Endothelial cell of umbilical vein (primary cell): Measurements from ENCODE around the gene RAB6B. TPM values are rescaled to one million over a fixed set of nuclear protein-coding genes. Genes with fewer than 3 reads are reported as not detected.

Experiments used
- BruUV-seq: library from RNA; stranded (reverse); fragments of 400-500 nt; replicated peaks from 2 replicates; lab custom pipeline; 2021; lab: Mats Ljungman, UMichigan
- CTCF ChIA-PET: fragments of 300-600, 350-600 bp; sonication (Branson Sonifier 250); formaldehyde crosslinking; loops from one replicate; lab custom pipeline; 2021; ENCODE audit warnings: antibody characterized with exemption, inconsistent platforms; lab: Charles Lee
- POLR2A ChIA-PET: fragments of 300-600, 350-600 bp; sonication (Branson Sonifier 250); formaldehyde crosslinking; loops from one replicate; lab custom pipeline; 2021; ENCODE audit warnings: antibody characterized with exemption, inconsistent platforms; lab: Charles Lee
- DNase-seq: peaks from one replicate; pipeline ENCODE4 v3.0.0-alpha.2; 2011; ENCODE audit warnings: low read depth, low spot score
- FAIRE-seq: peaks from 2 replicates; lab custom pipeline; 2011; peaks lifted over from hg19 to GRCh38; lab: Jason Lieb, UNC
- H2AFZ ChIP-seq: 2 replicates; pipeline ENCODE4 v1.6.0; 2012; ENCODE audit warnings: low read depth, low read length, control low read depth, inconsistent platforms
- H3K27ac ChIP-seq: 2 replicates; pipeline ENCODE4 v1.5.1; 2011; ENCODE audit warnings: low read depth, mild to moderate bottlenecking, control low read depth, low read length, moderate library complexity; ENCODE audit not compliant: insufficient read depth
- H3K27me3 ChIP-seq, 2 experiments: 2 replicates each; pipeline versions ENCODE4 v1.6.0 to v1.6.1; 2011; ENCODE audit warnings: low read length in 2 of 2, mixed read lengths in 1 of 2; ENCODE audit not compliant: control insufficient read depth in 2 of 2, insufficient read depth in 2 of 2
- H3K36me3 ChIP-seq, 2 experiments: 2 replicates in 1 of 2; 3 replicates in 1 of 2; pipeline ENCODE4 v1.5.1; 2011; ENCODE audit warnings: low read length in 2 of 2, mild to moderate bottlenecking in 1 of 2, moderate library complexity in 1 of 2; ENCODE audit not compliant: control insufficient read depth in 2 of 2, insufficient read depth in 2 of 2; ENCODE audit errors: extremely low read depth in 1 of 2
- H3K4me1 ChIP-seq: 3 replicates; pipeline ENCODE4 v1.5.1; 2011; ENCODE audit warnings: mild to moderate bottlenecking, low read length; ENCODE audit not compliant: control insufficient read depth, insufficient read depth; ENCODE audit errors: extremely low read depth
- H3K4me2 ChIP-seq: 2 replicates; pipeline ENCODE4 v1.6.1; 2011; ENCODE audit warnings: low read length, control low read depth, mixed read lengths; ENCODE audit not compliant: insufficient read depth
- H3K4me3 ChIP-seq, 3 experiments: fragments of 200-600 bp in 1 of 3; sonication (generic), shearing (Covaris generic) in 1 of 3; replicated peaks in 1 of 3; 2 replicates each; pipeline ENCODE4 v1.5.1; 2011 to 2016; ENCODE audit warnings: control low read depth in 3 of 3, low read length in 3 of 3, mild to moderate bottlenecking in 2 of 3, inconsistent platforms in 1 of 3, low read depth in 1 of 3, moderate library complexity in 1 of 3; ENCODE audit not compliant: insufficient read depth in 1 of 3
- H3K79me2 ChIP-seq: 2 replicates; pipeline ENCODE4 v1.6.0; 2012; ENCODE audit warnings: low read length, inconsistent platforms; ENCODE audit not compliant: control insufficient read depth, insufficient read depth
- H3K9ac ChIP-seq: replicated peaks from 2 replicates; pipeline ENCODE3; 2011; ENCODE audit warnings: low read length, control low read depth; ENCODE audit not compliant: insufficient read depth; ENCODE audit errors: extremely low read depth
- H3K9me1 ChIP-seq: replicated peaks from 3 replicates; pipeline ENCODE4 v1.6.0; 2011; ENCODE audit warnings: mild to moderate bottlenecking, low read length; ENCODE audit not compliant: control insufficient read depth, insufficient read depth; ENCODE audit errors: extremely low read depth
- H3K9me3 ChIP-seq: replicated peaks from 2 replicates; pipeline ENCODE4 v1.5.1; 2012; ENCODE audit warnings: low read length, inconsistent platforms; ENCODE audit not compliant: control insufficient read depth, insufficient read depth
- H4K20me1 ChIP-seq: replicated peaks from 2 replicates; pipeline ENCODE3; 2011; ENCODE audit warnings: mild to moderate bottlenecking, low read length; ENCODE audit not compliant: control insufficient read depth, insufficient read depth; ENCODE audit errors: extremely low read depth
- EZH2 ChIP-seq: IDR thresholded peaks from 2 replicates; pipeline ENCODE4 v1.6.1; 2012; ENCODE audit warnings: borderline replicate concordance, low read depth, mild to moderate bottlenecking, moderate library complexity, low read length, inconsistent platforms; ENCODE audit not compliant: severe bottlenecking
- FOS ChIP-seq: IDR thresholded peaks from 2 replicates; pipeline ENCODE4 v1.6.1; 2011; ENCODE audit warnings: mild to moderate bottlenecking, low read length, moderate library complexity, borderline replicate concordance; ENCODE audit not compliant: insufficient read depth
- GATA2 ChIP-seq: IDR thresholded peaks from 2 replicates; pipeline ENCODE4 v1.7.0; 2011; ENCODE audit warnings: low read depth, mild to moderate bottlenecking, moderate library complexity, mixed read lengths, low read length; ENCODE audit not compliant: insufficient read length, insufficient read depth
- JUN ChIP-seq: IDR thresholded peaks from 2 replicates; pipeline ENCODE4 v1.6.1; 2011; ENCODE audit warnings: borderline replicate concordance, low read depth; ENCODE audit not compliant: insufficient read length, insufficient read depth
- MAX ChIP-seq: IDR thresholded peaks from 2 replicates; pipeline ENCODE4 v1.6.1; 2011; ENCODE audit not compliant: insufficient read depth, insufficient read length
- MYC ChIP-seq: IDR thresholded peaks from one replicate; pipeline ENCODE4 v1.6.1; 2011; ENCODE audit warnings: mild to moderate bottlenecking, low read depth, low read length
- POLR2A ChIP-seq: IDR thresholded peaks from 2 replicates; pipeline ENCODE4 v1.6.1; 2012; ENCODE audit warnings: low read depth, mild to moderate bottlenecking, control low read depth, low read length
- POLR2AphosphoS5 ChIP-seq: IDR thresholded peaks from 2 replicates; pipeline ENCODE4 v1.6.1; 2012; ENCODE audit warnings: low read depth, mild to moderate bottlenecking, control low read depth, low read length, moderate library complexity; ENCODE audit not compliant: insufficient read depth
- dilution Hi-C: fragments of 300-500 bp; cut with MboI; formaldehyde crosslinking; loops from one replicate; pipeline ENCODE4 v1.15.0; 2019; ENCODE audit warnings: low sequenced_read_pairs; ENCODE audit not compliant: extremely low pct_ligation_motif_present
- intact Hi-C: fragments of 100-400 bp; cut with micrococcal nuclease; formaldehyde crosslinking; loops from one replicate; pipeline ENCODE4 v1.10.0; 2022
- polyA plus RNA-seq, 4 experiments: library from polyadenylated mRNA; depleted of rRNA in 3 of 4; stranded (reverse) in 3 of 4; unstranded in 1 of 4; fragments of >200 nt; gene quantifications; 2 replicates each; pipeline versions ENCODE4 v1.2.1 to v1.2.3, GENCODE V29; 2011 to 2012; ENCODE audit warnings: missing spikeins in 1 of 4
- total RNA-seq: library from RNA; stranded (reverse); gene quantifications from 2 replicates; pipeline ENCODE4 v1.2.3, GENCODE V29; 2021
- TF ChIP-seq, protein P1 (sequence below), 2 donors: IDR thresholded peaks; 1 replicate in 1 of 2; 2 replicates in 1 of 2; pipeline ENCODE4 v1.5.1; 2011; ENCODE audit warnings: low read length in 2 of 2, mild to moderate bottlenecking in 2 of 2, moderate library complexity in 2 of 2, control low read depth in 1 of 2, inconsistent platforms in 1 of 2, low read depth in 1 of 2; ENCODE audit not compliant: insufficient read depth in 1 of 2; ENCODE audit errors: extremely low read depth in 1 of 2

Gene RAB6B
- total and polyA plus RNA-seq, 2 donors (not counting 3 experiments of a cell fraction or from before 2014, with no cell fraction given) = 1.7 to 6.7 TPM

- dilution Hi-C loops = no loop called here
- no peak for TF ChIP-seq POLR2A
- no peak for TF ChIP-seq EZH2
- TF ChIP-seq, protein P1, sequence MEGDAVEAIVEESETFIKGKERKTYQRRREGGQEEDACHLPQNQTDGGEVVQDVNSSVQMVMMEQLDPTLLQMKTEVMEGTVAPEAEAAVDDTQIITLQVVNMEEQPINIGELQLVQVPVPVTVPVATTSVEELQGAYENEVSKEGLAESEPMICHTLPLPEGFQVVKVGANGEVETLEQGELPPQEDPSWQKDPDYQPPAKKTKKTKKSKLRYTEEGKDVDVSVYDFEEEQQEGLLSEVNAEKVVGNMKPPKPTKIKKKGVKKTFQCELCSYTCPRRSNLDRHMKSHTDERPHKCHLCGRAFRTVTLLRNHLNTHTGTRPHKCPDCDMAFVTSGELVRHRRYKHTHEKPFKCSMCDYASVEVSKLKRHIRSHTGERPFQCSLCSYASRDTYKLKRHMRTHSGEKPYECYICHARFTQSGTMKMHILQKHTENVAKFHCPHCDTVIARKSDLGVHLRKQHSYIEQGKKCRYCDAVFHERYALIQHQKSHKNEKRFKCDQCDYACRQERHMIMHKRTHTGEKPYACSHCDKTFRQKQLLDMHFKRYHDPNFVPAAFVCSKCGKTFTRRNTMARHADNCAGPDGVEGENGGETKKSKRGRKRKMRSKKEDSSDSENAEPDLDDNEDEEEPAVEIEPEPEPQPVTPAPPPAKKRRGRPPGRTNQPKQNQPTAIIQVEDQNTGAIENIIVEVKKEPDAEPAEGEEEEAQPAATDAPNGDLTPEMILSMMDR (IDR thresholded peaks at IDR 0.05; ENCODE audit: extremely low read depth in 1 of 2, insufficient read depth in 1 of 2, low read depth in 1 of 2, low read length in 2 of 2) = no peak
- no peak for TF ChIP-seq GATA2
- no peak for TF ChIP-seq JUN
- no peak for TF ChIP-seq POLR2AphosphoS5
- TF ChIP-seq MAX = no peak
- no peak for TF ChIP-seq FOS
- no peak for TF ChIP-seq MYC
- CTCF ChIA-PET = interaction anchor here (1.2 kb wide), 1 partner anchor 10 kb away, joined by 3 read pairs; no protein-coding TSS in a partner anchor
- H3K9ac ChIP-seq = no peak overlapping the region
- no peak overlapping the region for H3K4me3 ChIP-seq
- intact Hi-C loops = no loop called here
- H3K27ac ChIP-seq = no peak overlapping the region
- H2AFZ ChIP-seq = no peak overlapping the region
- H3K27me3 ChIP-seq = peaks cover 0 to 4% of the 10 kb centered on the region in 2 experiments
- H3K79me2 ChIP-seq = no peaks in the 10 kb centered on the region
- no peaks in the 10 kb centered on the region for H3K9me1 ChIP-seq
- no peak overlapping the region for H3K4me2 ChIP-seq
- POLR2A ChIA-PET = no interaction called here
- no peak for DNase-seq
- H3K36me3 ChIP-seq = no peaks in the 10 kb centered on the region
- BruUV-seq = no TSS peak
- no peak for FAIRE-seq
- H4K20me1 ChIP-seq = no peaks in the 10 kb centered on the region
- no peaks in the 10 kb centered on the region for H3K4me1 ChIP-seq
- no peaks in the 10 kb centered on the region for H3K9me3 ChIP-seq
Observed at GRCh38 chr3:133886031-133886722, 9.5 kb downstream of the RAB6B start.
